CD4-positive, alpha-beta T cell treated with Interleukin-17A for 4 hours (primary cell): ENCODE measurements around the gene SYTL3.

ENCODE experiments used
- DNase-seq: peaks from one replicate; pipeline ENCODE4 v3.0.0-alpha.2; 2020; ENCODE audit warnings: mixed read lengths

Gene SYTL3

DNA sequence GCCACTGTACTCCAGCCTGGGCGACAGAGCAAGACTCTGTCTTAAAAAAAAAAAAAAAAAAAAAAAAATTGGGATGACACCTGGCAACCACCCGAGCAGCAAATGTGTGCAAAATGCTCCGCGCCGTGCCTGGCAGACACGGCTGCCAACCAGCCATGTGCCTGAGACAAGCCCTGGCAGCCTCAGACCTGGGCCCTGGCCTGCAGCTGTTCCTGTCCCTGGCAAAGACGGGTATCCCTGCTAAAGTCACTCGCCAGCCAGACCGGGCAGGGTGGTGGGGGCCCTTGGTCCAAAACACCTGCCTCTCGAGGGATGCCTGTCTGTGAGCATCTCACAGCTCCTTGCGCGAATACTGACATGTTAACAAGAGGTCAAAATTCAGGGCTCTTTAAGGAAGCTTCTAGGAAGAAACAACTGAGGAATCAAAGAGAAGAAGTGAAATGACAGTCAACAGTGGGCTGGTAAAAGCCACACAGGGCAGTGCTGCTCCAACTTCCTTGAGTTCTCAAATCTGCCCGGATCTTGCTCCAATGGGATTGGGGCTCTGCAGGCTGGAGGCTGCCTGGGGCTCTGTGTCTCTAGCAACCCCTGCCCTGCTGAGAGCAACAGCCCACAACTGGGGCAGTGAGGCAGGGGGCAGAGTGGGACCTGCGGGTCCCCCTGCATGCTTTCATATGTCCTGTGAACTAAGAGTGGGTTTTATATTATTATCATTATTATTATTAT, 53.4 kb downstream of the SYTL3 start:
- no peak for DNase-seq

GRCh38 chr6:158703837-158704822, 54.3 kb downstream of the SYTL3 start:
- peak; percentile 87 for DNase-seq

- no peak for DNase-seq
Measured at GRCh38 chr6:158705386-158706126, 55.7 kb downstream of the SYTL3 start.

DNA sequence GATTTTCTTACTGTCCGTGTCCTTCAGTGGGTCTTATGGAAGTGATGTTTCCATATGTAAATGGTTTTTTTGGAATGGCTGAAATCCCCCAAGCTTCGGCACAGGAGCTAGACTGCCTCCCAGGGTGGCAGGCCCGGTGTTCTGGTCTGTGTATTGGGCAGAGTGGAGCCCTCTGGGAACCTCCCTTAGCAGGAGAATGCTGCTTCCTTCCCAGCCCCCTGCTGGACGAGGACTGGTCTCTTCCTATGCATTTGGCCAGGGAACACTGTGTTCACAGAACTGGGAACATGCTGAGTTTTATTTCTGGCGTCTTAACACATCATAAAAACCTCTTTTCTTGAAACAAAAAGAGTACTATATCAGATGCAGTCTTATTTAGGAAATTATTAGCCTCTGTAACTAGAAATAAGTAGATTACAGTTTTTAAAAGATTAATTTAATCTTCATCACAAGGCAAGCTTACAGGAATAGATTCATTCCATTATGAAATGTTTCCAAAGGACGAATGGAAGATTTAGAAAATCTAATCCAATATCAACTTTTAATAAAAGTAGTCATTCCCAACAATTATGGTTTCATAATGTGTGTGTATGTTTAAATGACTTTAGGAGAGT, 56.6 kb downstream of the SYTL3 start:
- DNase-seq: no peak

DNA sequence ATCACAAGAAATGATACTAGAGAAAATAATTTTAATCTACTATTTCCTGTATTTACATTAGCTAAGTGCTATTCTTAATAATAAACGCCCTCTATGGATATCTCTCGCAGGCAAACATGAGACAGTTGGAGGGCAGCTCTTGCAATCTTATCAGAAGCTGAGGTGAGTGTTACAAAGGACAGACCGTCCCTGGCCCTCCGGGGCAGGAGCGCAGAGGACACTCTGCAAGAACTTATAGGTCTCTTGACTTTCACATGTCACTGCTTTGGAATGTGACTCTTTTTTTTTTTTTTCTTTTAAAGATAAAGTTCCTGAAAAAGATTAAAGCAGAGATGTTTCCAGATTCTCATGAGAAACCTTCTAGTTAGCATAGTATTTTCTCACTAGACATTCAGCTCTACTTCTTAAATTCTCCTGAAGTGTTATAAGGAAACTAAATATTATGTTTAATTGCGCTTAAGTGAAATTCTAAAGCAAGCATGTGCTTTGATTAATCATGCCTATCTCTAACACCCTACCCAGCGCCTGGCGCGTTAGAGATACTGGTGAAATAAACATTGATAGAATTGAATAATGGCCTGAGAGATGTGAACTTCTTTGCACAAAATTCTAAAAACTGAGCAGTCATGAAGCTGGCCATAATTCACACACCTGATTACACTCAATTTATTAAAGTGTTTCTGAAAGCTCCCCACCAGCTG, 57.4 kb downstream of the SYTL3 start:
- no peak for DNase-seq

DNA sequence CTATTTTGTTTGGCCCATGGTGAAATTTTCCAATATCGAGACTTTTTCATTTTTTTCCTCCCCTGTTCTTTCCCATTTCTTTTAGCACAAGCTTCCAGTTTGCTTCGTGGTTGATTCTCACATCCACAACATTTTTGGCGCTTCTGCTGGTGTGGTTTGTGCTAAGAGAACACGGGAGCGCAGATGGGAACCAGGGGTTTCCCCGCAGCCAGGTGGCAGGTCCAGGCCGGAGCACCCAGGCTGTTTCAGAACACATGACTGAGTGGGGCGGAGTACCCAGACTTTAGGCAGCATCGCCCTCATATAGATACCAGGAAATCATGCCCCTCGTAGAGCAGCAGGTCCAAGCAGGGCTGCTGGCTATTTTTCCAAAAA, 58.0 kb downstream of the SYTL3 start:
- no peak for DNase-seq

DNA sequence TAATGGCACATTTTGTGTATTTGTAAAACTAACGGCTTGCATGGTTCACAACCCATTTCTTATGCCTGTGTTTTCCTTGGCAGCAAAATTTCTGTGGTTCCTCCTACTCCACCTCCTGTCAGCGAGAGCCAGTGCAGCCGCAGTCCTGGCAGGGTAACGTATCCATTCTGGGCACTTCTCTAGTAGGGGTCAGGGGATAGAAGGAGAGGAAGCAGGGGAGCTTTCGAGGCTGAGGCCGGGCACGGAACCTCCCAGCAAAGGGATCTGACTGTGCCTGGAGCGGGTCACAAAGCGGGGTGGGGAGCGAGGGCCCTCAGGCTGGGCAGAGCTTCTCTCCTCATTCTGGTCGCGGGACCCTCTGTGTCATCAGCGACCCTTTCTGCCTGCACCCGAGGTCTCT, 58.4 kb downstream of the SYTL3 start:
- no peak for DNase-seq

DNA sequence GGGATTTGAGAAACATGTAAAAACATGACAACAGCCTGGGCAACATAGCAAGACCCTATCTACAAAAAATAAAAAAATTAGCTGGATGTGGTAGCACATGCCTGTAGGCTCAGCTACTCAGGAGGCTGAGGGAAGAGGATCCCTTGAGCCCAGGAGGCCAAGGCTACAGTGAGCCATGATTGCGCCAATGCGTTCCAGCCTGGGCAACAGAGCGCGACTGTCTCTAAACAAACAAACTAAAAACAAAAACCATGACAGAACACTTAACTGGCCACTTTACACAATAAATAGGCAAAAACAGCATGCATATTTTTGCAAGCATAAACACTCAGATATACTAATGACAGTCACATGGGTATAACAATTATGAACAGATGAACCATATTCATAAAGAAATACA, 60.0 kb downstream of the SYTL3 start:
- DNase-seq: no peak

DNA sequence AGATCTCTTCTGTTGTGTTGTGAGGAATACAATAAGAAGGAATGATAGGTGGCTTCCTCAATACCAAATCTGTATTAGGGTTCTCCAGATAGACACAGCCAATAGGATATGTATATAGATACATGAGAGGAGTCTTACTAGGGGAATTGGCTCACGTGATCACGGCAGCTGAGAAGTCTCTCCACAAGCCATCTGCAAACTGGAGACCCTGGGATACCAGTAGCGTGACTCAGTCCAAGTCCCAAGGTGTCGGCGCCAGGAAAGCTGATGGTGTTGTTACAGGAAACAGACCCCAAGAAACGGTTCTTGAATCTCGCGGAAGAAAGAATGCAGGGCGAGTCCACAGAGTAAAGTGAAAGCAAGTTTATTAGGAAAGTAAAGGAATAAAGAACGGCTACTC, 61.4 kb downstream of the SYTL3 start:
- no peak for DNase-seq

- DNase-seq: no peak
Measured at GRCh38 chr6:158713469-158713868, 63.6 kb downstream of the SYTL3 start.

DNA sequence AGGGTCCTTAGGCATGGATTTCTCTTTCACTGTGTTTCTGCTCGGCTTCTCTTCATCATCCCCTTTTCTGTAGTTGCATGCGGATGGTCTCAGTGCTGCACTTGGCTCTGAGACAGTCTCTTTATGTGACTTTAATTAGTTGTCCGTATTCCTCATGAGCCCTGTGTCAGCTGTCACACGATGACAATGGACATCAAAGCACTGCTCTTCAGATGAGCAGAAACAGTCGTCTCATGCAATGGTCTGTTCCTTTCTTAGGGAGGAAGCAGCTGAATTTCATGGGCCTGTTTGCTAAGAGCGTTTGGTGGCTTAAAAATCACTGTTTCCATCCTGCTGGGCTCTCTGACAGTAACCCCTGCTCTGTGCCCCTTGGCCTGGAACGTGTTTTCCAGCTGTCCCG, 64.9 kb downstream of the SYTL3 start:
- DNase-seq: no peak

DNA sequence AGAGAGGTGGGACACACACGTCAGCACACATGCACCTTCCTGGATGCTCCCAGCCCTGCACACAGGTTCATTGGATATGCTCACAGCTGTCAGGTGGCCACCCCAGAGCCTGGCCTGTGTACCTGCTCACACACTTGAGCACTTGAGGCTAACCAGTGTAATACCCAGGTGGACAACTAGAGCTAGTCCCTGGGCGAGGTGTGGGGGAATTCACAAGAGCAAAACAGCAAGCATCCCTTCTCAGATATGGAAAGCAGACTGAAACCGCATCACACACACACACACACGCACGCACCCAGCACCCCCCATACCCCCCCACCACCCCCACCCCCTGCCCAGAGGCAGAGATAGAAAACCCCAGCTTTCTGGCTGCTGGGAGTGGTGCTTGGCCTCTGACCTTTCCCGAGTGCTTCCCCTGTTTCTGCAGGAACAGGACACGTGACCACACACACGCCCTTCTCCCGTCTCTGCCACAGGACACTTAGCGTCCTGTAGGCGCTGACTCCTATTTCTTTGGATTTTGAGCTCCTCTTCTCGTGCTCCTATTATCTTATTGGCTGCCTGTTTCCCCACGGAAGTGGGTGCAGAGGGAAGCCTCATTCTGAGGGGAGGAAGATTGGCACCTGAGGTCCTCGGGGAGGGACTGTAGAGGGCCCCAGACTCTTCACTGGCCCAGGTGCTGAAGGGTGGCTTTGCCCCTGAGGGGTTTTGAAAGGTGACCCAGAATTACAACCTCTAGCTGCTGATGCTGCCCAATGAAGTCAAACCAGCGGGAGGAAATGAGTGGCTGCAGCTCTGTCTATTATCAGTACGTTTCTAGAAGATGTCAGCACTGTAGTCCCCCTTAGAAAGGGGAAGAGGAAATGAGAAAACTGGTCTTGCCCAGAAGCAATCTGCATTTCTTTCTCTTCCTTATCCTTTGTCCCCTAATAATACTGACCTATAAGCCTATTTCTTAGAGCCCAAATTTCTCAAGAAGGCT, 65.8 kb downstream of the SYTL3 start:
- no peak for DNase-seq

DNA sequence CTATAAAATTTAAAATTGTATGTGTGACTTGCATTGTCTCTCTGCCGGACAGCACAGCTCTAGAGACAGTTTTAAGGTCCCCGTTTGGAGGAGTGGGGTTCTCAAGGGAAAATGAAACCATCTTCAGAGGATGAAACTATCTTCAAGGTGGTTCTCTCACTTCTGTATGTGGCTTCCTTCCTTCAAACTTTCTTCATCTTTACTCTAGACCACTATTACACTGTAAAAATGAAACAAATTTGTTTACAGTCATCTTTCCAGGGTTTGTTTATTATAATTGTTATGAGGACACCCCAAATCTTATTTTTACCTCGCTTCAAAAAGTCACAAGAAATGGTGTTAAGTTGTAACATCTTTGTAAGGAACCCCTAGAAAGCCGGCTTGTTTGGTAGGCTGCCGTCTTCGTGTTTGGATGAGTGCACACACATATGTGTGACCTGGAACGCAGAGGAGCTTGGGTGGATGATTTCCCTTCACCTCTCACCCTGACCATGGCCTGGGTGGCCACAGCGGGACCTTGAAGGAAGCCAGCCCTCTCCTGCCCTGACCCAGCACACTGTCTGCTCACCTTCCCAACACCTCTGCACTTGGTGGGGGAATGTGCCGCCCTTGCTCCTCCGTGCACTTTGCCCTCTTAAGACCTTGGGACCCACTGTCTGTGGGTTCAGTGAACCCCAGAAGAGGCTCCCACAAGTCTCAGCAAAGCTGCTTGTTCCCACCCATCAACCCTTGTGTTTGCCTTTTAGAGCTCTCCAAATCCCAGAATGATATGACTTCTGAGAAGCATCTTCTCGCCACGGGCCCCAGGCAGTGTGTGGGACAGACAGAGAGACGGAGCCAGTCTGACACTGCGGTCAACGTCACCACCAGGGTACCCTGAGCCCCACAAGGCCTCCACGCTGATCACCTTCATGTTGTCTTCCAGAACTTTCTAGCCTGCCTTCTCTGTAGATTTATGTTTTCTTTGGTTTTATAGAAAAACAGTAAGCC, 67.8 kb downstream of the SYTL3 start:
- no peak for DNase-seq

DNA sequence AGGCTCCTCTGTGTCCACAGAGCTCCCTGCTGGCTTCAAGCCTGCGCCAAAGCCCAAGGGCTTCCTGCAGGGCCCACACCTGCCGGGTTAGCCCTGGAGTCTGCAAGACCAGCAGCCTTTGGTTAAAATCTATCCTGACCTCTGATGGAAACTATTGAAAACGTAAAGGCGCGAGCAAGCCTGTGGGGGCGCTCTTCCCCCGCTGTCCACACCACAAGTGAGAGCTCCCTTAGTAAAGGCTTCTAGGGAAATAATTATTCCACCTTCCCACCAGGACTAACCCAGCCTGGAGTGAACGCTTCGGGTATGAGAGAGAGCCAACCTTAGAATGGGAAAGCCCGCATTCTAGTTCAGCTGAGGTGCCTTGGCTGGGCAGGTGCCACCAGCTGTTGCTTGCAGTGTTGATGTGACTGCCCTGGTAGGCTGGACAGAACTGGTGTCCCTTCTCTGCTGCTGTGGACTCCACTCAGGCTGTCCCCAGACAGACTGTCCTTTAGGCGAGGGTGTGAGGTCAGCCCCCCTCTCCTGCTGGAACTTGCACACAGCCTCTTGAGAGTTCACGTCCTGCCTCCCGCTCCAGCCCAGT, 68.7 kb downstream of the SYTL3 start:
- peak; percentile 23 for DNase-seq

- no peak for DNase-seq
Measured at GRCh38 chr6:158722176-158722729, 72.4 kb downstream of the SYTL3 start.

GRCh38 chr6:158725704-158726103, 75.8 kb downstream of the SYTL3 start:
- DNase-seq: no peak

GRCh38 chr6:158729906-158730540, 80.2 kb downstream of the SYTL3 start:
- DNase-seq: no peak

- no peak for DNase-seq
Measured at GRCh38 chr6:158730541-158730907, 80.7 kb downstream of the SYTL3 start.

GRCh38 chr6:158735009-158735408, 85.2 kb downstream of the SYTL3 start:
- no peak for DNase-seq
